Tibial nerve (tissue), 4 donors: ENCODE results near the gene CAPN15. TPM values are rescaled to one million over a fixed set of nuclear protein-coding genes. Genes with fewer than 3 reads are reported as not detected.

Experiments
- DNase-seq, 2 donors: peaks; one replicate each; pipeline ENCODE4 v3.0.0-alpha.2; 2019; ENCODE audit warnings: low spot score in 2 of 2
- H3K27ac ChIP-seq, 4 donors: fragments of 200-600 bp; sonication (generic) in 3 of 4; one replicate each; pipeline ENCODE4 v1.5.1; 2017 to 2019; ENCODE audit warnings: mild to moderate bottlenecking in 1 of 4
- H3K27me3 ChIP-seq, 2 donors: fragments of 200-600 bp; sonication (generic) in 1 of 2; one replicate each; pipeline versions ENCODE4 v1.5.1 to v1.6.0; 2017 to 2019
- H3K36me3 ChIP-seq, 3 donors: fragments of 200-600 bp; sonication (generic); one replicate each; pipeline ENCODE4 v1.5.1; 2018 to 2019
- H3K4me1 ChIP-seq, 4 donors: fragments of 200-600 bp; sonication (generic) in 3 of 4; one replicate each; pipeline ENCODE4 v1.5.1; 2017 to 2019
- H3K4me3 ChIP-seq, 4 donors: fragments of 200-600 bp; sonication (generic) in 3 of 4; one replicate each; pipeline ENCODE4 v1.5.1; 2017 to 2019; ENCODE audit warnings: mild to moderate bottlenecking in 1 of 4, moderate library complexity in 1 of 4
- H3K9me3 ChIP-seq, 4 donors: fragments of 200-600 bp; sonication (generic) in 3 of 4; one replicate each; pipeline ENCODE4 v1.5.1; 2017 to 2019
- CTCF ChIP-seq, 5 experiments: fragments of 200-600 bp in 3 of 5; fragments of 450-650 bp in 2 of 5; sonication (generic) in 3 of 5; IDR thresholded peaks; one replicate each; pipeline ENCODE4 v1.5.1; 2016 to 2019; ENCODE audit warnings: antibody characterized with exemption in 5 of 5, mild to moderate bottlenecking in 3 of 5, moderate library complexity in 2 of 5
- EP300 ChIP-seq, 2 donors: sonication (generic); formaldehyde crosslinking; IDR thresholded peaks; one replicate each; pipeline ENCODE4 v1.6.1; 2017; ENCODE audit warnings: antibody characterized with exemption in 2 of 2, mild to moderate bottlenecking in 1 of 2
- POLR2A ChIP-seq, 2 donors: fragments of 450-650 bp; IDR thresholded peaks; one replicate each; pipeline ENCODE4 v1.6.1; 2017; ENCODE audit warnings: antibody characterized with exemption in 2 of 2, mild to moderate bottlenecking in 2 of 2, moderate library complexity in 2 of 2
- WGBS, 2 donors: methylation state at CpG; one replicate each; pipeline ENCODE4 v1.1.5; 2018; 5-methylcytosine and 5-hydroxymethylcytosine counted together
- total RNA-seq, 4 donors: library from RNA; depleted of rRNA; stranded (reverse); fragments of >200 nt; gene quantifications; one replicate each; pipeline ENCODE4 v1.1.0, GENCODE V29; 2016

CAPN15 gene
- total RNA-seq, 4 donors from 2014 or later, result 19.0 to 91.5 (median 52.5) TPM

GRCh38 chr16:588639-588888 is 61.1 kb downstream of the CAPN15 start:
- peak overlapping the region; percentile 42 to 100 (median 90) for H3K4me3 ChIP-seq
- peaks cover 0 to 67% (median 36%) of the 10 kb centered on the region in 4 donors for H3K4me1 ChIP-seq
- TF ChIP-seq POLR2A (IDR thresholded peaks at IDR 0.05) (no peak), EP300 (IDR thresholded peaks at IDR 0.05) (no peak), CTCF (IDR thresholded peaks at IDR 0.05) (no peak)
- peaks cover 0 to under 1% (median 0%) of the 10 kb centered on the region in 3 donors for H3K36me3 ChIP-seq
- no peaks in the 10 kb centered on the region for H3K9me3 ChIP-seq
- 0 to 2% methylated on average over 15 to 21 of the region's 21 CpGs for WGBS, 2 donors
- H3K27ac ChIP-seq, result peak overlapping the region; percentile 81 to 98 (median 92)
- no peak for DNase-seq
- no peaks in the 10 kb centered on the region for H3K27me3 ChIP-seq

- Histone ChIP-seq H3K4me3 (peak overlapping the region; percentile 42 to 100 (median 90)), H3K27ac (peak overlapping the region; percentile 81 to 98 (median 92)), H3K36me3 (no peaks in the 10 kb centered on the region), H3K9me3 (no peaks in the 10 kb centered on the region), H3K27me3 (no peaks in the 10 kb centered on the region), H3K4me1 (peaks cover 0 to 70% (median 36%) of the 10 kb centered on the region in 4 donors)
- TF ChIP-seq POLR2A (IDR thresholded peaks at IDR 0.05) (peak; percentile 56 to 79), CTCF (IDR thresholded peaks at IDR 0.05) (no peak), EP300 (IDR thresholded peaks at IDR 0.05) (peak in 1 of 2 donors; percentile 57)
- WGBS, 2 donors, result 1 to 2% methylated on average over 32 to 47 of the region's 107 CpGs
- DNase-seq, result peak; percentile 96 to 99
These were observed 61.6 kb downstream of the CAPN15 start for GRCh38 chr16:588889-589657.

GRCh38 chr16:589658-590187 is 62.2 kb downstream of the CAPN15 start, which contains the start of gene RAB40C:
RAB40C (plus strand) TSS chr16:590066; CDS start chr16:590292, 226 bp downstream.
- WGBS, 2 donors, result 1% methylated on average over 20 to 31 of the region's 67 CpGs

GRCh38 chr16:590188-590814 is 62.8 kb downstream of the CAPN15 start:
- no peak for TF ChIP-seq CTCF (IDR thresholded peaks at IDR 0.05)
- peak in 1 of 2 donors; percentile 17 for TF ChIP-seq POLR2A (IDR thresholded peaks at IDR 0.05)
- 0 to 1% methylated on average over 40 to 53 of the region's 71 CpGs for WGBS, 2 donors
- peaks cover 0 to 75% (median 36%) of the 10 kb centered on the region in 4 donors for H3K4me1 ChIP-seq
- no peaks in the 10 kb centered on the region for H3K9me3 ChIP-seq
- H3K27me3 ChIP-seq, result no peaks in the 10 kb centered on the region
- peaks cover 0 to 11% (median 0%) of the 10 kb centered on the region in 3 donors for H3K36me3 ChIP-seq
- peak overlapping the region; percentile 43 to 93 (median 83) for H3K27ac ChIP-seq
- H3K4me3 ChIP-seq, result peak overlapping the region; percentile 64 to 99 (median 90)
- DNase-seq, result peak in 1 of 2 donors; percentile 21

More at GRCh38 chr16:589658-590187, 62.2 kb downstream of the CAPN15 start, which contains the start of gene RAB40C:
- Histone ChIP-seq H3K9me3 (no peaks in the 10 kb centered on the region), H3K4me3 (peak within 1 kb of the TSS; percentile 88 to 100 (median 95)), H3K4me1 (peaks cover 0 to 70% (median 36%) of the 10 kb centered on the region in 4 donors), H3K36me3 (peaks cover 0 to 6% (median 0%) of the 10 kb centered on the region in 3 donors), H3K27ac (peak within 1 kb of the TSS; percentile 81 to 98 (median 92)), H3K27me3 (no peaks in the 10 kb centered on the region)
- TF ChIP-seq EP300 (IDR thresholded peaks at IDR 0.05) (peak; percentile 25 to 48), CTCF (IDR thresholded peaks at IDR 0.05) (peak in 3 of 5 experiments; percentile 7 to 14 (median 10)), POLR2A (IDR thresholded peaks at IDR 0.05) (no peak)
- DNase-seq, result peak; percentile 98 to 99
